Measurements from ENCODE around the gene SH3GL1. TPM values are rescaled to one million over a fixed set of nuclear protein-coding genes. Genes with fewer than 3 reads are reported as not detected.
A peak's percentile ranks its signal among the peaks of the same experiment; 100 is the strongest.

SH3GL1 gene
- total RNA-seq, 1 experiment from 2014 or later: 84.3 TPM

GRCh38 chr19:4431808-4432674 is 31.7 kb upstream of the SH3GL1 start:
- DNase-seq (ENCODE audit: low read depth): no peak

- DNase-seq (ENCODE audit: low read depth): no peak
These were observed 30.9 kb upstream of the SH3GL1 start for GRCh38 chr19:4431296-4431695.

GRCh38 chr19:4430760-4431159 is 30.4 kb upstream of the SH3GL1 start:
- no peak for DNase-seq (ENCODE audit: low read depth)

GRCh38 chr19:4429771-4430171 is 29.4 kb upstream of the SH3GL1 start:
- no peak for DNase-seq (ENCODE audit: low read depth)

- DNase-seq (ENCODE audit: low read depth): no peak
These were observed 28.9 kb upstream of the SH3GL1 start for GRCh38 chr19:4429256-4429655.

GRCh38 chr19:4428326-4428975 is 28.1 kb upstream of the SH3GL1 start:
- DNase-seq (ENCODE audit: low read depth): no peak

- no peak for DNase-seq (ENCODE audit: low read depth)
These were observed 25.2 kb upstream of the SH3GL1 start for GRCh38 chr19:4425537-4425936.

- DNase-seq (ENCODE audit: low read depth): no peak
These were observed 23.2 kb upstream of the SH3GL1 start for GRCh38 chr19:4423416-4424126.

- no peak for DNase-seq (ENCODE audit: low read depth)
These were observed 15.9 kb upstream of the SH3GL1 start for GRCh38 chr19:4416268-4416667.

- no peak for DNase-seq (ENCODE audit: low read depth)
These were observed 15.0 kb upstream of the SH3GL1 start for GRCh38 chr19:4415352-4415751.

- no peak for DNase-seq (ENCODE audit: low read depth)
These were observed 14.5 kb upstream of the SH3GL1 start for GRCh38 chr19:4414800-4415321.

- DNase-seq (ENCODE audit: low read depth): no peak
These were observed 13.9 kb upstream of the SH3GL1 start for GRCh38 chr19:4414144-4414799.

GRCh38 chr19:4413588-4413987 is 13.2 kb upstream of the SH3GL1 start:
- DNase-seq (ENCODE audit: low read depth): no peak

GRCh38 chr19:4409123-4409933 is 9.0 kb upstream of the SH3GL1 start:
- DNase-seq (ENCODE audit: low read depth): no peak

- no peak for DNase-seq (ENCODE audit: low read depth)
These were observed 6.3 kb upstream of the SH3GL1 start for GRCh38 chr19:4406626-4407025.

GRCh38 chr19:4405977-4406376 is 5.6 kb upstream of the SH3GL1 start:
- no peak for DNase-seq (ENCODE audit: low read depth)

- no peak for DNase-seq (ENCODE audit: low read depth)
These were observed 2.8 kb upstream of the SH3GL1 start for GRCh38 chr19:4403005-4403761.

GRCh38 chr19:4402171-4403004 is 2.0 kb upstream of the SH3GL1 start, which contains the start of gene CHAF1A:
TSS of gene CHAF1A (plus strand) at chr19:4402640. CDS start at chr19:4402763, 123 bp downstream.
- peak; percentile 100 for DNase-seq (ENCODE audit: low read depth)

GRCh38 chr19:4401769-4402170 is 1.4 kb upstream of the SH3GL1 start:
- DNase-seq (ENCODE audit: low read depth): no peak

Measured in RPMI7951 (cell line).